Stimulated activated CD8-positive, alpha-beta memory T cell treated with anti-CD3 and anti-CD28 coated beads, Interleukin-7, amount 100 ng/mL, for 24 hours (primary cell): ENCODE measurements around the gene RHOB.
"Not testable (repeated sequence)": the region's sequence is repeated elsewhere in the genome, so short reads cannot be mapped to it uniquely, and the experiment has no call there.

Experiments
- DNase-seq: peaks from one replicate; pipeline ENCODE4 v3.0.0-alpha.2; 2020; ENCODE audit warnings: low read depth

RHOB gene

DNA sequence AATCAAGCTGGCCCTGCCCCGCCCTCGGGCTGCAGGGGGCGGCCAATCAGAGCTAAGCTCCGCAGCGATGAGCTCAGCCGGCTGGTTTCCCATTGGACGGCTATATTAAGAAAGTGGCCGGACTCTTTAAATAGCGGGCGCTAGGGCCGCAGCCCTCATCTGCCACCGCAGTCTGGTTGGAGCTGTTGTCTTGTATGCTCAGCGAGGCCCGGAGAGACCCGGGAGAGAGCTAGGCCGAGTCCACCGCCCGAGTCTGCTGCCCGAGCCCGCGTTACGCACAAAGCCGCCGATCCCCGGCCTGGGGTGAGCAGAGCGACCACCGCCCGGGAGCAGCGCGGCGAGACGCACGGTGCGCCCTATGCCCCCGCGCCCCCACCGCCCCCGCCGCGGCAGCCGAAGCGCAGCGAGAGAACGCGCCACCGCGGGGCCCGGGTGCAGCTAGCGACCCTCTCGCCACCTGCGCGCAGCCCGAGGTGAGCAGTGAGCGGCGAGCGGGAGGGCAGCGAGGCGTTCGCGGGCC, at the start of gene RHOB:
Gene RHOB (plus strand): TSS at position 158 of the 520 bp plus-strand sequence. CDS start 392 bp downstream, outside the sequence.
- DNase-seq = peak; percentile 69

DNA sequence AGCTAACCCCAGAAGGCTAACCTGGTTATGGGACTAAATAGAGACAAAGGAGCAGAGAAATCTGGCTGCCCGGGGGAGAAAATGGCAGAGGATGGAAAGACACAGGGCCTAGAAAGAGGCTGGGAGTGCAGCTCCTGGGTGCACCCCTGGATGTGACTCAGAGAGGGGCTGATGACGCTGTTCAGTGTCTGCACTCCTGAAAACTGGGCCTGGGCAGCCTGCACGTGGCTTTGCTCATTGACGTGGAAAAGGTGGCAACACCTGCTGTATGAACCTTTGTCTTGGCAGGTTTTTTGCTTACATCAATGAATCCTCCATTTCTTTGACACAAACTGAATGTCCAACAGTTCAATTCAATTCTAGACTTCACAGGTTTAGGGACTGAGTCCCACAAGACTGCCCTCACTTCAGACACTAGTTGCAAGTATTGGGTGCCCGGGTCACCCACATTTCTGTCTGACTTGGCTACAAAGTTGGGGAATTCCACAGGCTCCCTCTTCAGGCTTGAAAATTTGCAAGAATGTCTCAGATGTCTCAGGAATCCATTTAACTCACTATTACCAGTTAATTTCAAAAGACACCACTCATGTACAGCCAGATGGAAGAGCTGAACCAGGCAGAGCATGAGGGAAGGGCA, 48.9 kb upstream of the RHOB start:
- no peak for DNase-seq

DNA sequence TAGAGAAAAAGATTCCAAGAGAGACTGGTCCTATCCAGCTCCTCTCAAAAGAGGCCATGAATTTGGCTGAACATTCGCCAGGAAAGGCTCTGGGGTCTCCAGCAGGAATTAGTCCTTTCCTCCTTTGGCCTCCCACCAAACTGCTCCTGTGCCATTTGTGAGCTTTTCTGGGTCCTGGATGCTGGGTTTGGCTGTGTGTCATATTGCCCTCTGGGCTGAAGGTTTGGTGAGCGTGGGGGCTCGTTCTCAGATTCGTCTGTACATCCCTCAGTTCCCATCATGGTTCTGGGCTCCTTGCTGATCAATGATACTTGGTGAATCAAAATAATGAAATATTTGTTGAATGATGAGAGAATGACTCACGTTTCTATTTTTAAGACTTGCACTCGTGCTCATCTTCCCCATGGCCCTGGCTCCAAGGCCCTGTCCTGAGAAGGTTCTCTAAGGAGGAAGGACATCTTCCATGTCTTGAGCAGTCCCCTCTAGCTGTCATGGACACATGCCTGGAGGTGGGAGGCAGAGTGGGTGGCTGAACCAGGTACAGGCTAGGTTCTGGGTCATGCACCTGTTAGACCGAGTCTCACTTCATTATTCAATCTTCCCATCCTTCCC, 47.8 kb upstream of the RHOB start:
- no peak for DNase-seq

DNA sequence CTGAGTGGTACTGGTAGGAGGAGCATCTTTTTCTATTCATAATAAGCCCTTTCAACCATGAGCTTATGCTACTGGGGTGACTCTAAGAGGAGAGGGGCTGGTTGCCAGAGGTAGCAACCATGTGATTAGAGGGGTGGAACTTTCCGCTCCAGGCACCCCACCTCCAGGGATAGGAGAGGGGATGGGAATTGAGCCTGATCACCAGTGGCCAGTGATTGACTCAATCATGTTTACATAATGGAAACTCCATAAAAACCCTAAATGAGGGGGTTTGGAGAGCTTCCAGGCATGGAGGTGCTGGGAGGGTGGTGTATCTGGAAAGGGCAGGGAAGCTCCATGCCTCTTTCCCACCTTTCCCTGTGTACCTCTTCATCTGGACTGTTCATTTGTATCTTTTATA, 46.6 kb upstream of the RHOB start:
- DNase-seq = no peak

DNA sequence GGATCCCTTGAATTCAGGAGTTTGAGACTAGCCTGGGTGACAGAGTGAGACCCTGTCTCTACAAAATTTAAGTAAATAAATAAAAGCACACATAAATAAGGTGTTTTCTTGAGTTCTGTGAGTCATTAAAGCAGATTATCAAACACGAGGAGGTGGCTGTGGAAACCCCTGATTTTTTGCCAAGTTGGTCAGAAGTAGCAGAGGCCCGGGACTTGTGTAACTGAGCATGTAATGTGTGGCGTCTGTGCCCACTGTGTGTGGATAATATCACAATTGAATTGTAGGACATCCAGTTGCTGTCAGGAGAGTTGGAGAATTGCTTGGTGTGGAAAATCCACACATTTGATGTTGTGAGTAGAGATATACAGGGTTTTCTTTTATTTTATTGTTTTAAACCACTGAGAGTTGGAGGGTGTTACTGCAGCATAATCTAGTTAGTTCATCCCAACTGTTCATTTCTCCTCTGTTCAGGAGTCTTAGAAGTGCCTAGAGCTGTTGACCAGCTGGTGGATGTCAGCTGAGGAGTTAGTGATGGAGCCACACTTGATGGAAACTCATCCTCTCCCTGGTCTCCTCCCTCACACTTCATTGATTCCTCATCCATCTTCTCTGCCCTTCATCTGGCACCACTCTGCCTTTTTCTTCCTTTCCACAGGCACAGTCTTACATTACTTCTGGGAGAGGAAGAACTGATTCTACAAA, 45.9 kb upstream of the RHOB start:
- no peak for DNase-seq

DNA sequence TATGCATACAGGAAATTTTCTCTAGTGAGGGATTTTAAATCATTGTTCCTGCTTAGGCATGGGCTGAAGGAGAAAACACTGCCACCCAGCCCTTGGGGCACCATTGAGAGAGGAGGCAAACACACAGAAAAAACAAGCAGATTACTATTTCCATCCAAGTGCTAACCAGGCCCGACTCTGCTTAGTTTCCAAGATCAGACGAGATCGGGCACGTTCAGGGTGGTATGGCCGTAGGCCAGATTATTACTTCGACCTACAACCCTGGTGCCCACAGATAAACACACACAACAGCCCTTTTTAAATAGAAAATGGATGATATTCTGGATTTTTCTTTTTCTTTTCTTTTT, 45.4 kb upstream of the RHOB start:
- no peak for DNase-seq

DNA sequence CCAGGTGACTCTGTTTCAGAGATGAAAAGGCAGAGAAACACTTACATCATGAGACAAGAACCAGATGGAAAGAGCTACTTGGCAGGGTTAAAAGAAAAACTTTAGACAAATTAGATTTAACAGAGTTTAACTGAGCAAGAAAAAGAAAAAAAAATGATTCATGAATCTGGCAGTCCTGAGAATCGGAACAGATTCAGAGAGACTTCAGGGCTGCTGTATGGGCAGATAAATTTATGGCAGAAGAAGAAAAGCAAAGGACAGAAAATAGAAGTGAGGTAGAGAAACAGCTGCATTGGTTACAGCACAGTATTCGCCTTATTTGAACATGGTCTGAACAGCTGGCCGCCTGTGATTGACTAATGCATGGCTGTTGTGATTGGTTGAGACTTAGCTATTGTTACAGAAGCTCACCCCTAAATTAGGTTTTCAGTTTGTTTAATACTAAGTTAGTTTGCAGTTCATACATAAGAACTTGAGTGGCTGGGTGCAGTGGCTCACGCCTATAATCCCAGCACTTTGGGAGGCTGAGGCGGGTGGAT, 43.0 kb upstream of the RHOB start:
- DNase-seq = no peak

DNA sequence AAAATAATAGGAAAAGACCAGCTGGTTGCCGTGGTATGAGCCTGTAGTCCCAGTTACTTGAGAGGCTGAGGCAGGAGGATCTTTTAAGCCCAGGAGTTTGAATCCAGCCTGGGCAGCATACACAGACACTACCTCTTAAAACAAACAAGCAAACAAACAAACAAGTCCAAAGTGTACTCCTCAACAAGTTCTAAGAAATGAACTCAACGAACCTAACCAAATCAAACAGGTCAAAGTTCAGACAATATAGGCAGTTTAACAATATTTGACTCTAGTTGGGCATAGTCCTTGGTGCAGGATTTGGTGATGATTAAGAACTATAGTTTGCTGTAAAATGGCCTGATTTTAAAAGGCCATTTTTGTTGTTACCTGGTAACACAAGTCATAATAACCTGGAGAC, 41.9 kb upstream of the RHOB start:
- DNase-seq = no peak

DNA sequence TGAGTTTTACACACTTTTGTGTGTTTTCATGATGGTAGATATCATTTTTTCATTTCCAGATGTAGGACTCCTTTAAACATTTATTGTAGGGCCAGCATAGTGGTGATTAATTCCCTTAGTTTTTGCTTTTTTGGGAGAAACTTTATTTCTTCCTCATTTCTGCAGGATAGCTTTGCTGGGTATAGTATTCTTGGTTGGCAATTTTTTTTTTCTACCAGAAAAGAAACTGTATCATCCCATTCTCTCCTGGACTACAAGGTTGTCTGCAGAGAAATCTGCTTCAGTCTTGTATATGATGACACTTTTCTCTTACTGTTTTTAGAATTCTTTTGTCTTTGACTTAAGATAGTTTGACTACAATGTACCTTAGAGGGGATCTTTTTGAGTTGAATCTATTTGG, 37.8 kb upstream of the RHOB start:
- DNase-seq = no peak

DNA sequence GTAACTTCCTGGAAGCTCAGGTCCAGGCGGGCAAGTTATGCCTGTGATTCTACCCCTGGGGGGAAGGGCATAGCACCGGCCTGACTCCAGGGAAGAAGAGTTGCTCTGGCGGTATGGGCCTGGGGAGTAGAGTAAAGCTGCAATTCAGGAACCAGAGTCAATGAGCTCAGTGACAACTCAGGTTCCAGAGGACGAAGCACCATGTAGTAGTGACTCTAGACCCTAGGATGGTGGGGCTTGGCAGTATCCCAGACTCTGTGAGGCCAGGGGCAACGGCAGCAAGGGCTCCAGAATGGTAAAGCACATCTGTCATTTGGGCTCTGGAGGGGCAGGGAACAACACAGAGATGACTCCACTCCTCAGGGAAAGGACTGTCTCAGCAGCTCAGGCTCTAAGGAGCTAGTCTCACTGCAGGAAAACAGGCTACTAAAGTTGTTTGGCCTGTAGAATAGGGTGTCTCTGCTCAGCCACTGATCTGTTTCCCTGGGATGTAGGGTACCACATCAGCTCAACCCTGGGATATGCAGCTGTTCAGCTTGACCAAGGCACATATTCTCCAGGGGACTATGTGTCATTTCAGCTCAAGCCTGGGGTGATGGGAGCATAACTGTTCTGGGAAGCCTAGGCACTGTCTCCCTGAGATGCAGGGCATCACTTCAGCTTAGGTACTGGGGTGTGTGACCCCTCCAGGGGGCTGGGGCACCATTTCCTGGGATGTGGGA, 36.2 kb upstream of the RHOB start:
- DNase-seq = no peak

DNA sequence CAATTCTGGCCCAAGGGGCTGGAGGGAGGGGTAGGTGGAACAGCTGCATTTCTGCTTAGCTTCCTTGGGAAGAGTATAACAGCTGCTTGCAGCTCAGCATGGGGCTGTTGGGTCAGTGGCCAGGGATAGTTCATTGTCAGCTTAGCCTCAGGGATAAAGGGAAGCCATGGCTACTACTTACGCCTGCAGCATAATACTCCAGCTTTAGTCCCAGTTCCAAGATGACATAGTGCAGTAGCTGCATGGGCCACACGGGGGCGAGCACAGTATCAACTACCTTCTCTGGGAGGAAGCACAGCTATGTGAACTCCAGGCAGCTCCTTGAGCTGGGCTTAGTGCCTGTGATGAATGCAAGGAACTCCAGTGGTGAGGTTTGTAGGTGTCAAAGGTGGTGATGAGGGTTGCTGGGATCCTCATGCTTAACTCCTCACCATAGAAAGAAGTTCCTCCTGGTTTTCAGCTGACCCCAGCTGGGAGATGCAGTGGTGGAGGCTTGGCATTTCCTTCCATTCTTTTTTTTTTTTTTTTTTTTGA, 35.4 kb upstream of the RHOB start:
- DNase-seq = peak; percentile 59

DNA sequence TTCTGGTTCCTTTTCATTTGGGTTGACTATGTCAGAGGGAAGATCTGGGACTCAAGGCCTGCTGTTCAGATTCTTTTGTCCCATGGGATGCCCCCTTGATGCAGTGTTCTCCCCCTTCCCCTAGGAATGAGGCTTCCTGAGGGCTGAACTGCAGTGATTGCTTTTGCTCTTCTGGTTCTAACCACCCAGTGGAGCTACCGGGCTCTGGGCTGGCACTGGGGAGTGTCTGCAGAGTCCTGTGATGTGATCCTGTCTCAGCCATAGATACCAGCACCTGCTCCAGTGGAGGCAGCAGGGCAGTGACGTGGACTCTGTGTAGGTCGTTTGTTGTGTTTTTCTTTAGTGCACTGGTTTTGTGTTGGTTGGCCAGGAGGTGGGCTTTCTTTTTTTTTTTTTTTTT, 32.1 kb upstream of the RHOB start:
- DNase-seq = no peak

DNA sequence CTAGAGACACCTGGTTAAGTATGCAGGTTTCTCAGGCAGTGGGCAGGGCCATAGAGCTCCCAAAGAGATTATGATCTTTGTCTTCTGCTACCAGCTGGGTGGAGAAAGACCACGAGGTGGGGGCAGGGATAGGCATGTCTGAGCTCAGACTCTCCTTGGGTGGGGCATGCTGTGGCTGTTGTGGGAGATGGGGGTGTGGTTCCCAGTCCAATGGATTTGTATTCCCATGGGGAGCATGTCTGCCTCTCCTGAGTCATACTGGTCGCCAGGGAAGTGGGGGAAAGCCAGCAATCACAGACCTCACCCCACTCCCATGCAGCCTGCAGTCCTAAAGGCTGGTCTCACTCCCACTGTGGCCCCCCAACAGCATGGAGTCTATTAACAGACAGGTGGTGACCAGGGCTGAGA, 31.4 kb upstream of the RHOB start:
- DNase-seq = no peak

DNA sequence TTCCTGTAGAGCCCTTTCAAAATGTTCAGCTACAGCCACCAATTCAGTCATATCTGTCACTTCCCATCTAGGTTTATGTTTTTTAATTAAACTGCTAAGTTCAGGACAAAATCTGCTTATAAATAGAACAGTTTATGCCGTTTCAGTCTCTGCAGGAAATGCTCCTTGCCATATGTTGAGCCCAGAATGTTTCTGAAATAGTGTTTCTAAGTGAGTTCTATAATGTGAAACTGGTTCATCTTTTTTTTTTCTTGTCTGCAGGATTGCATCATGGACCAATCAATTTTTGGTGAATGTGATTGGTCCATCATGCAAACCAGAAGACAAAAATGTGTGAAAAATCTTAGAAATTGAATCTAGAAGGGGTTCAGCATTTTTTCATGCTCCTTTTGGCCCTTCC, 30.2 kb upstream of the RHOB start:
- DNase-seq = no peak

DNA sequence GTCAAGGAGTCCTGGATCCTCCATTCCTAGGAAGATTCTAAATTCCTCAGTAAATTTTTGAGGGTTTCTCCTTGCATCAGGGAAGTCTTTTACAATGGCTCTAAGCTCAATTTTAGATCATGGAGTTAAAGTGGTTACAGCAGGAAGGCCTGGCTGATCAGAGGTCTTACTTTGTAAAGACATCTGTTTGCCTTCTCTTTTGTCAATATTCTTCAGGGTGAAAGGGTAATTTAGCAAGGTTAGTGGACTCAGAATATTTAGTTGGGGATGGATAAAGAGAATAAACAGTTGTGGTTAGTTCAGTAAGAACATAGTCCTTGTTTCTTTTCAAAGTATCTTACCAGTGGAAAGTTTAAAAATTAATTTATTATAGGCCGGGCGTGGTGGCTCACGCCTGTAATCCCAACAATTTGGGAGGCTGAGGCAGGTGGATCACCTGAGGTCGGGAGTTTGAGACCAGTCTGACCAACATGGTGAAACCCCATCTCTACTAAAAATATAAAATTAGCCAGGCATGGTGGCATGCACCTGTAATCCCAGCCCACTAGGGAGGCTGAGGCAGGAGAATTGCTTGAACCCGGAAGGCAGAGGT, 29.5 kb upstream of the RHOB start:
- DNase-seq = not testable (repeated sequence)

DNA sequence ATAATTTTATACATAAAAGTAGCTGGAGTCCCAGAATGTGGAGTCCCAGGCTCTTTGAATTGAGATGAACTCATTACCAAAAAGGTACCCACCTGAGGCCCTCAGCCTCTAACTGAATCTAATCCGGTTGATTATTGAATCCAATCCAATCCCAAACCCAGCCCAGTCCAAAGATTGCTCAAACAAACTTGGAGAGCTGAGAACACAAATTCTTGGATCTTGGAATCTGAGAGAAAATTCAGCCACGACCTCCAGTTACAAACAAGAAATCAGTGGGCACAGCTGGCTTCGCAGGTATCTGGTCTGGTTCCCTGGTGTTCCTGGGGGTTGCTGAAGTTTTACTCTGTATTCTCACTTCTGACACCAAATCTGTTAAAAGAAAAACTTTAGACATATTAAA, 28.4 kb upstream of the RHOB start:
- no peak for DNase-seq

DNA sequence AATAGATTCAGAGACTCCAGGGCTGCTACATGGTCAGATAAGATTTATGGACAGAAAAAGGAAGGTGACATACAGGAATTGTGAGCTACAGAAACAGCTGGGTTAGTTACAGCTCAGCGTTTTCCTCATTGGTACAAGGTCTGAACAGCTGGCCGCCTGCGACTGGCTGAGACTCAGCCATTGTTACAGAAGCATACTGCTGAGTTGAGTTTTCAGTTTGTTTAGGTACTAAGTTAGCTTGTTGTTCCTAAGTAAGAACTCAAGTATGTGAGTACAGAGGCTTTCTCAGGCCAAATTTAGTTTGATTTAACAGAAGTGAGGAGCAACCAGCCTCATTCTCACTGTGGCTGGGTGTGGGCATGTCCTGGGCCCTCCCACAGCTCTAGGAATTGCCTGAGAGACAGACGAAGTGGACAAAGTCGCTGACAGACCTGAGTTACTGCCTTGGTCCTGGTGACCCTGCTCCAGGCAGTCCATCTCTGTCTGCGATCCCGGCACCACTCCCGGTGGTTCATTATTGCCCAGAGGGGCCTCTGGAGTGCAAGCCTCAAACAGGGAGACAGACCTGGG, 27.8 kb upstream of the RHOB start:
- no peak for DNase-seq

DNA sequence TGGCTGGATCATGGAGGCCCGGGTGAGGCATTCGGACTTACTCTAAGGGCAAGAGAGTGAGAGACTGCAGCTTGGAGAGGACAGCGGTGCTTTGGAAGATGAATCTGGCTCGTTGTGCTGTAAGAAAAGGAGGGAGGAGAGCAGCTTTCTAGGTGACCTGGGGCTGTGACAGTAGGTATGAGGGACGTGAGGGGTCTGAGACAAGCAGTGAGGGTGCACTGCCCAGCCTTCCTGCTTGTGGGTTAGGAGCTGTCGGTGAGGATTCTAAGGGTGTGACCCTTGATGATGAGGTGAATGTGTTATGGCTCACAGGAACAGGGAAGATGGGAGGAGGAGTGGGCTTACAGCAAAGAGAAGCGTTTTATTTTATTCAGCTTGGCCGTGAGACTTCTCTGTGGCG, 27.1 kb upstream of the RHOB start:
- no peak for DNase-seq

DNA sequence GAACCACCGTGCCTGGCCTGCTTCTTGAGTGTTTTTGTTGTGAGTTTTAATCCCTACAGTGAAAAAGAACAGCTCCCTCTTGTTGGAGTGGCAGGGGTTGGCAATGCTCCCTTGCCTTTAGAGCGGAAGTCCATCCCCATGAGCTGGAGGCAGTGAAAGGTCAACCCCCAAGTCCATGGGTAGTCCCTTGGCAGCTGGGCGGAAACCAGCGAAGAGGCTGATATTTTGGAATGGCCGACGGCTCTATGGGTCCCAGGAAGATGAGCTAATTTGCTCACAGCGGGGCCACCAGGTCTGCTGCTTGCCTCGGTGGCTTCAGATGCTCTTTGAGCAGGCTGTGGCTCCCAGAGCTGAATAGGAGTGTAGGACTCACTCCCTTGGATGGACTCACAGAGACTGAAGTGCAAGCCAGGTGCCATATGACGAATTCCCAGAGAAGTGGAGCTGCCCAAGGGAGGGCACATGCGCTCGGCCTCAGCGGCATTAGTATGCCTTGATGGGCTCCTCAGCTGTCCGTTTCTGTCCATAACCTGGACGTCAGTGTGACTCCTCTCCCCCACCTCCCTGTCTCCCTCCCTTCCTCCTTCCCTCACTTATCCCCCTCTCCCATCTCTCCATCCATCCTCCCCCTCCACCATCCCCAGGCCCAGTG, 25.4 kb upstream of the RHOB start:
- DNase-seq = no peak

DNA sequence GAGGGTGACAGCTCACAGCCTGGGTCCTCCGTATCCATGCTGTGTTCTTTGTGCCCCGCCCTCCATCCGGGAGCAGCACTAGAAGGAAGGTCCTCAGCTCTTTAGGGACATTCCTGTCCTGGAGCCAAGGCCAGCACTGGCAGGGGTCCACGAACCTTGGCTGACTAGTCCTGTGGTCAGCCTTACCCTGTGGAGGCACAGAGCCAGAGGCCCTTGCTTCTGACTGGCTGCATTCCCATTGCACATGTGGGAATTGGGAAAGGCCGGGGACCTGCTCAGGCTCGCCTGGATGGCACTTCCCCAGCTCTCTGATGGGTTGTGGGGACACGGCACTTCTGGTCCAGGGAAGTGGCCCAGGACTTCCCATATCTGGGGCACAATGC, 24.9 kb upstream of the RHOB start:
- DNase-seq = no peak
